NCI-H2107 (cell line): ENCODE results near the gene GFOD1.
A peak's percentile ranks its signal among the peaks of the same experiment; 100 is the strongest.
"Not testable (repeated sequence)": the region's sequence is repeated elsewhere in the genome, so short reads cannot be mapped to it uniquely, and the experiment has no call there.

ENCODE experiments used
- DNase-seq: peaks from one replicate; lab custom pipeline; 2025; lab: John Stamatoyannopoulos, UW

GFOD1 gene

DNA sequence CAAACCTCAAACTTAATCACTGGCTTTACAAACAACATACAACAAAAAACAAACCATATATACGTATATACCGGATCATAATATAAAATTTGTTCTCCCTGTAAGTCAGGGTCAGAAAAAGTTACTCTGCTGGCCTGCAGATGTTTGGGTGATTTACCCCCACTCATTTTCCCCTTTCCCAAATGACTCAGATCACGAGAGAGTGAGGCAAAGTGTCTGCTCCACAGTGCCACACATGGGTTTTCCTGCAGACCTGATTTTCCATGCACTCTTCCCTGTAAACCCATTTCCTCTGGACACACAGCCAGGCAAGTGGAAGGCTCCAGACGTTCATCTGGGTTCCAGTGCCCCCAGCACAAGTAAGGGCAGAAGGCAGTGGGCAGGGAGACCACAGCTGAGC lies 23.5 kb downstream of the GFOD1 start:
- no peak for DNase-seq

DNA sequence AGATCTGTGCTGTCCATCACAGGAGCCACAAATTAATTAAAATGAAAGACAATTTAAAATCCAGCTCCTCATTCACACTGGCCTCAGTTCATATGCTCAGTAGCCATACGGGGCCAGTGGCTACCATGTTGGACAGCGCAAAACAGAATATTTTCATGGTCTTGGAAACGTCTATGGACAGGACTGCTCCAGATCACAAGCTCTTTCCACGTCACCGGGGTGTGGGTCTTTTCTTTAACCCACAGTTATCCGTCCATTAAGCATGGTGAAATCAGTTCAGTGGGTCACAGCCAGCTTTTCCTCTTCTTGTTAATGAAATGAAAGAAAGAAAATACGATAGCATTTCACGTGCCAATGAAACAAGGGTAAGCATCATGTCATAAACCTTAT lies 24.1 kb downstream of the GFOD1 start:
- no peak for DNase-seq

DNA sequence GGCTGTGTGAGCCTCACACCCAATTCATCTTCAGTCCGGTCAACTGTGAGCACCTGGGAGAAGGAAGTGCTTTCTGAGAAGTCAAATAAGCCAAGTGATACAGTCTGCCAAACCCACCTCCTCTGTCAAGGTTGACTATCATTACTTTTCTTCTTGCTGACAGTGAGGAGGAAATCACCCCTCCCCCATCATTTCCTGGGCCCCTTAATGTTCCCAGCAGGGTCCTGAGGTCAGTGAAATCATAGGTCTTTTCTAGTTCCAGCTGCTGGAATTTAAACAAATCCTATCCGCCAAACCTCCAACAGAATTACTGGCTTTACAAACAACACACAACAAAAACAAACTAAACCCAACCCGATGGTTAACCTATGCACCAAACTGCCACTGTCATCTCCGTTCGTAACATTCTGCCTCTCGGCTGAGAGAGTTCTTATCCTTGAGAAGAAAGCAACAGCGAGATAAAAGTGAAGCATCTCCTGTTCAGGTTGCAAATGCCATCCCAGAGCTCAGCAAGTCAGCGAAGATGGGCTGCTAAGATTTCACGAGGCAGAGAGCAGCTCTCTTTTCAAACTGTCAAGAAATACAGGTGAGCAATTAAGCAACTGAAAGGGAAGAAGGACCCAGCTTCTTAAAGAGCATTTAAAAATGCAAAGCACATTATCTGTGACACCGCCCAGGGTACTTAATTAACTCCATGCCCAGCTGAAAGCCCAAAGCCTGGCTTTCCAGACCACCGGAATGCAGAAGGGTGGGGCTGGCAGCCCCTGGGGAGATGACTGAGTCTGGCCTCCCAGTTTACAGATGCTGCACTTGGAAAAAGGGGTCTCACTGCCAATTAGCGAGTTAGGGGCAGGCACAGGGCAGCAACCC lies 24.7 kb downstream of the GFOD1 start:
- DNase-seq = no peak

- no peak for DNase-seq
Measured at GRCh38 chr6:13461805-13462204, 25.6 kb downstream of the GFOD1 start.

DNA sequence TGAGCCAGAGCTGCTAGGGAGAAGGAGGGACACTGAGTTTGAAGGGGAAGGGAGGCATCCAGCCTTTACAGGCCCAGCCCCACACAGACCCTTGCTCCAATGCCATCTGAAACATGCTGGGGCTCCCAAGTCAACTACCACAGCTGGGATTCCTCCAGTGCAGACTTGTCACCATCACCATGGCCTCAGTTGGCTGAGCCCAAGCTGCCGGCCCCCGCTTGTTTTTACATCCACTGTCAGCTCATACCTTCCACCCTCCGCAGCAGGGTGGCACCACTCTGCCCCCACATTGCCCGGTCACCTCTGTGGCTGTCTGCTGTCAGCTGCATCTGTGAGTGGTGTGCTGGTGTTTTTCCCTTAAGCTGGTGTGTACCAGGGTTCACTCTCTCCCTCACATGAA lies 26.1 kb downstream of the GFOD1 start:
- DNase-seq = no peak

DNA sequence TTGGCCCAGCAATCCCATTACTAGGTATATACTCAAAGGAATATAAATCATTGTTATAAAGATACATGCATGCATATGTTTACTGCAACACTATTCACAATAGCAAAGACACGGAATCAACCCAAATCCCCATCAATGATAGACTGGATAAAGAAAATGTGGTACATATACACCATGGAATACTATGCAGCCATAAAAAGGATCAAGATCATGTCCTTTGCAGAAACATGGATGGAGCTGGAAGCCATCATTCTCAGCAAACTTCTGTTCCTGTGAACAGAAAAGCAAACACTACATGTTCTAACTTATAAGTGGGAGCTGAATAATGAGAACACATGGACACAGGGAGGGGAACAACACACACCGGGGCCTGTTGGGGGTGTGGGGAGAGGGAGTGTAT lies 27.1 kb downstream of the GFOD1 start:
- not testable (repeated sequence) for DNase-seq

GRCh38 chr6:13457577-13457976 lies 29.8 kb downstream of the GFOD1 start:
- no peak for DNase-seq

- no peak for DNase-seq
Measured at GRCh38 chr6:13455552-13455966, 31.8 kb downstream of the GFOD1 start.

GRCh38 chr6:13454286-13455221 lies 32.8 kb downstream of the GFOD1 start:
- no peak for DNase-seq

DNA sequence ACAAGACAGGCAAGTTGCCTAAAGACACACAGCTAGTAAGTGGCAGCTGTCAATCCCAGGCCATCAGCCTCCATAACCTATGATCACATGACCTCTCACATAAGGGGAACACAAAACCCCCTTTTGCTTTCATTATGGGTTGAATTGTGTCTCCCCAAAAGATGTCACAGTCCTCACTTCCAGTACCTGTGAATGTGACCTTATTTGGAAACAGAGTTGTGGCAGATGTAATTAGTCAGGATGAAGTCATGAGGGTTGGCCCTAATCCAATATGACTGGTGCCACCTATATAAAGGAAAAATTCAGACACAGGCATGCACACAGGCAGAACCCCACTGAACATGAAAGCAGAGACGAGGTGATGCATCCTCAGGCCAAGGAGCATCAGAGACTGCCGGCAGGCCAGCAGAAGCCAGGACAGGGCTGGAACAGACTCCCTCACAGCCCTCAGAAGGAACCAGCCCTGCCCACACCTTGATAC lies 33.6 kb downstream of the GFOD1 start:
- peak; percentile 29 for DNase-seq

DNA sequence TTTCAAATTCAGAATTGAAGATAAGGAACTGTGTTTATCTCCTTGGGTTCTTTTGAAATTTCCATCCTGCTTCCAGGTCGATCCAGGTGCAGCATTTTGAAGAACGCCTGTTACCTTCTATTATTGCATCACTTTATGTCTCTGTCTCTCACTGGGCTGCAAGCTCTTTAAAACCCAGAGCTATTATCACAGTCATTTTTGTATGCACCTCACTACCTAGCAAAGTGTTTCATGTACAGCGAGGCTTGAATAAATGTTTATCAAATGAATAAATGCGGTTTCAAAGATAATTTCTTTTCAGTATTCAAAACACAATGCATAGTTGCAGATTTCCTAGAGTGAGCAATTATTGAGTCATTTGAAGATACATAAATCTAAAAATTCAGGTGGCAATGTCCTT lies 34.2 kb downstream of the GFOD1 start:
- DNase-seq = no peak

GRCh38 chr6:13452346-13453117 lies 34.9 kb downstream of the GFOD1 start:
- DNase-seq = no peak

- no peak for DNase-seq
Measured at GRCh38 chr6:13451181-13451895, 36.1 kb downstream of the GFOD1 start.

DNA sequence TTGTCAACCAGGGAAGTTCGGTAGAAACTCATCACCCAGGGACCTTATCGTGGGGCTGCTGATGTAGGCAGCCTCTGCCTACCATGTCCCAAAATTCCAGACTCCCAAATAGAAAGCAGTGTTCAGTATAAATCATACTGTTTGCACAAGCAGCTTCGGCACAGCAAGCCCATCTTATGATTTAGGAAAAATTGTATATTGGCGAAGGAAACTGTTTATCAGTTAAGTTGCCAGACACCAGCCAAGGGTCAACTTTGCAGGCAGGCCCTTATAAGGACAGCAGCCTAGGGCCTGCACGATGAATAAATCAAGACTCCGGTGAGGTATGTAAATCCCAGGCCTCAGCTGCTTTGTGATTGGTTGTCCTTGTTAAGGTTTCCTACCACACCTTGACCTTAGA lies 36.8 kb downstream of the GFOD1 start:
- DNase-seq = no peak

GRCh38 chr6:13447949-13448724 lies 39.3 kb downstream of the GFOD1 start:
- DNase-seq = no peak

DNA sequence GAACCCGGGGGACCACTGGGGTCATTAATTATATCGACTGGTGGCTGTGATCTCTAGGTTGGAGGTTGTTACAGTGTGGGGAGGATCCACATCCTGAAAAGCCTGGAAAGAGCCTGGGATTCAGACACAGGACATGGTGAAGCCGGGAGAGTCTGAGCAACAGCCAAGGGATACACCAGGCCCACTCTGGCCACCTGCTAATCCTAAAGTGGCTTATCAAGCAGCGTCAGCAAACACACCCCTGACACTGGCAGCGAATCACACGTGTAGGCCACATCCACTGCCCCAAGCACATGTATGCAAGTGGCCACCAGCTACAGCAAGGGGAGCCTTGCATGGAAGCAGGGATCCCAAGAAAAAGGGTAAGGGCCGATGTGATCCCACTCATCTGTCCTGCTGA lies 41.0 kb downstream of the GFOD1 start:
- DNase-seq = no peak

DNA sequence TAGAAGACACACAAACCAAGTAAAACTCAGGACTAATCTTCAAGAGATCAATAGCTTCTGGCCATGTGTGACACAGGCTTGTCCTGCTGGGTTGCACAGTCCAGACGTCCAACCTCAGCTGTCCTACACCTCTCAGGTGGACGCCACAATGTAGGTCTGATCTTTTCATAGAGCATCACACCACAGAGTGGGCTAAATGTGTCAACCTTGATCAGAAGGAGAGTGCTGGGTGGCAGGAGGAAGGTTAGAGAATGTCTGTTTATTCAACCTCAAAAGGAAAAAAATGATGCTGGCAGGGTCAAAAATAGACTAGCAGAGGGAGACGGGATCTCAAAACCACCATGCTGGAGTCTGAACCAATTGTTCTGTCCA lies 41.7 kb downstream of the GFOD1 start:
- no peak for DNase-seq

- DNase-seq = peak; percentile 52
Measured at GRCh38 chr6:13445005-13445743, 42.2 kb downstream of the GFOD1 start.

GRCh38 chr6:13444604-13445003 lies 42.8 kb downstream of the GFOD1 start:
- no peak for DNase-seq

- DNase-seq = not testable (repeated sequence)
Measured at GRCh38 chr6:13443978-13444377, 43.4 kb downstream of the GFOD1 start.
